Uterus (tissue), 2 donors: ENCODE measurements around the gene SCYL1.

Source experiments
- POLR2A ChIP-seq, 2 donors: fragments of 450-650 bp; IDR thresholded peaks; one replicate each; pipeline ENCODE4 v1.6.1; 2016; ENCODE audit warnings: antibody characterized with exemption in 2 of 2, mild to moderate bottlenecking in 1 of 2, moderate library complexity in 1 of 2
- TF ChIP-seq, protein P1 (sequence below), 4 experiments: fragments of 200-600 bp in 2 of 4; fragments of 450-650 bp in 2 of 4; sonication (generic) in 2 of 4; IDR thresholded peaks; one replicate each; pipeline ENCODE4 v1.5.1; 2016 to 2019; ENCODE audit warnings: antibody characterized with exemption in 4 of 4, mild to moderate bottlenecking in 2 of 4, moderate library complexity in 1 of 4

DNA sequence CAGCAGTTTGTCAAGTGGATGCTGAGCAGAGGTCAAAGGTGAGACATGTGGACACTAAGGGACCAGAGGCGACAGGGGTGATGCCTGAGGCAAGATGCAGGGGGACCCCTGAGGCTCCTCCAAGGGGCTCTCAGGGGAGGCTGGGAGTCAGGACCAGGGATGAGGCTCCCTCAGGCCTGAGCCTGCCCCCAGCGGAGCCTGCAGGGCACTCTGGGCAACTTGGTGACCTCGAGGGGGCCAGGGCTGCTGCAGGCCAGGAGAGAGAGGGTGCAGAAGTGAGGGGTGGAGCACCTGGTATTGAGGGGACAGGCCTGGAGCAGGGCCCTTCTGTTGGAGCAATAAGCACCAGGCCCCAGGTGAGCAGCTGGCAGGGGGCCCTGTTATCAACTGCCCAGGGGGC lies 57.0 kb downstream of the SCYL1 start:
- TF ChIP-seq, protein P1, sequence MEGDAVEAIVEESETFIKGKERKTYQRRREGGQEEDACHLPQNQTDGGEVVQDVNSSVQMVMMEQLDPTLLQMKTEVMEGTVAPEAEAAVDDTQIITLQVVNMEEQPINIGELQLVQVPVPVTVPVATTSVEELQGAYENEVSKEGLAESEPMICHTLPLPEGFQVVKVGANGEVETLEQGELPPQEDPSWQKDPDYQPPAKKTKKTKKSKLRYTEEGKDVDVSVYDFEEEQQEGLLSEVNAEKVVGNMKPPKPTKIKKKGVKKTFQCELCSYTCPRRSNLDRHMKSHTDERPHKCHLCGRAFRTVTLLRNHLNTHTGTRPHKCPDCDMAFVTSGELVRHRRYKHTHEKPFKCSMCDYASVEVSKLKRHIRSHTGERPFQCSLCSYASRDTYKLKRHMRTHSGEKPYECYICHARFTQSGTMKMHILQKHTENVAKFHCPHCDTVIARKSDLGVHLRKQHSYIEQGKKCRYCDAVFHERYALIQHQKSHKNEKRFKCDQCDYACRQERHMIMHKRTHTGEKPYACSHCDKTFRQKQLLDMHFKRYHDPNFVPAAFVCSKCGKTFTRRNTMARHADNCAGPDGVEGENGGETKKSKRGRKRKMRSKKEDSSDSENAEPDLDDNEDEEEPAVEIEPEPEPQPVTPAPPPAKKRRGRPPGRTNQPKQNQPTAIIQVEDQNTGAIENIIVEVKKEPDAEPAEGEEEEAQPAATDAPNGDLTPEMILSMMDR (IDR thresholded peaks at IDR 0.05), result no peak
- no peak for TF ChIP-seq POLR2A (IDR thresholded peaks at IDR 0.05)
